ENCODE measurements around the gene RGS4. TPM values are rescaled to one million over a fixed set of nuclear protein-coding genes. Genes with fewer than 3 reads are reported as not detected.

Gene RGS4
- total RNA-seq, 1 donor from 2014 or later, result 121 TPM

- no peak overlapping the region for H3K4me3 Mint-ChIP-seq (ENCODE audit: unreplicated experiment)
- no peaks in the 10 kb centered on the region for H3K27me3 Mint-ChIP-seq (ENCODE audit: unreplicated experiment)
- H3K27ac Mint-ChIP-seq (ENCODE audit: unreplicated experiment), result no peak overlapping the region
- no peaks in the 10 kb centered on the region for H3K36me3 Mint-ChIP-seq (ENCODE audit: unreplicated experiment)
- H3K9me3 Mint-ChIP-seq (ENCODE audit: unreplicated experiment), result no peaks in the 10 kb centered on the region
- peaks cover 15% of the 10 kb centered on the region for H3K4me1 Mint-ChIP-seq (ENCODE audit: unreplicated experiment)
- TF ChIP-seq CTCF (IDR thresholded peaks at IDR 0.05), result no peak
- DNase-seq (ENCODE audit: extremely low spot score, unreplicated experiment), result no peak
These were observed 25.4 kb downstream of the RGS4 start for GRCh38 chr1:163094589-163094988.

DNA sequence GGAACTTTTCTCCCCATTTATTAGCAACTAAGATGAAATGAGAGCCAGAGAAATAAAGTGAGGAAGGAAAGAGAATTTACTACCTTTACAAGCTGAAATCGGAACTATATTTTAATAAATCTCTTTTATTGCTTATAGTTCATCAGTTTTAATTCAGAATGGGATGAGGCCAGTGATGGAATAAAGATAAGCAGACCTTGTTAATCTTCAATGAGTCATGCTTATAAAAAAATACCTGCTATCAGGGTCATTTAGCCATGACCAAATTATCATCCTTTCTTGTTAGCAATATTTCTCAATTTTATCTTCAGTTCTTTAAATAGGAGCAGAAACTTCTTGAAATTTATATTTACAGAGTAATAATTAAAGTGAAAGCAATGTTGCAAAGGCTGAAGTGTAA lies 26.1 kb downstream of the RGS4 start:
- H3K4me1 Mint-ChIP-seq (ENCODE audit: unreplicated experiment), result peaks cover 15% of the 10 kb centered on the region

GRCh38 chr1:163102590-163102989 lies 33.4 kb downstream of the RGS4 start:
- Mint-ChIP-seq H3K36me3 (ENCODE audit: unreplicated experiment) (no peaks in the 10 kb centered on the region), H3K4me1 (ENCODE audit: unreplicated experiment) (peaks cover 39% of the 10 kb centered on the region), H3K27ac (ENCODE audit: unreplicated experiment) (no peak overlapping the region), H3K9me3 (ENCODE audit: unreplicated experiment) (no peaks in the 10 kb centered on the region), H3K27me3 (ENCODE audit: unreplicated experiment) (no peaks in the 10 kb centered on the region), H3K4me3 (ENCODE audit: unreplicated experiment) (no peak overlapping the region)
- no peak for DNase-seq (ENCODE audit: extremely low spot score, unreplicated experiment)
- no peak for TF ChIP-seq CTCF (IDR thresholded peaks at IDR 0.05)

More for the DNA sequence above, 26.1 kb downstream of the RGS4 start:
- no peaks in the 10 kb centered on the region for H3K27me3 Mint-ChIP-seq (ENCODE audit: unreplicated experiment)
- H3K27ac Mint-ChIP-seq (ENCODE audit: unreplicated experiment), result no peak overlapping the region
- no peaks in the 10 kb centered on the region for H3K9me3 Mint-ChIP-seq (ENCODE audit: unreplicated experiment)
- H3K4me3 Mint-ChIP-seq (ENCODE audit: unreplicated experiment), result no peak overlapping the region
- no peak for TF ChIP-seq CTCF (IDR thresholded peaks at IDR 0.05)
- H3K36me3 Mint-ChIP-seq (ENCODE audit: unreplicated experiment), result no peaks in the 10 kb centered on the region
- no peak for DNase-seq (ENCODE audit: extremely low spot score, unreplicated experiment)

GRCh38 chr1:163104385-163105099 lies 35.4 kb downstream of the RGS4 start:
- H3K4me1 Mint-ChIP-seq (ENCODE audit: unreplicated experiment), result peaks cover 39% of the 10 kb centered on the region
- no peak for DNase-seq (ENCODE audit: extremely low spot score, unreplicated experiment)
- no peaks in the 10 kb centered on the region for H3K27me3 Mint-ChIP-seq (ENCODE audit: unreplicated experiment)
- H3K27ac Mint-ChIP-seq (ENCODE audit: unreplicated experiment), result peak overlapping the region; percentile 70
- no peaks in the 10 kb centered on the region for H3K36me3 Mint-ChIP-seq (ENCODE audit: unreplicated experiment)
- H3K4me3 Mint-ChIP-seq (ENCODE audit: unreplicated experiment), result no peak overlapping the region
- H3K9me3 Mint-ChIP-seq (ENCODE audit: unreplicated experiment), result no peaks in the 10 kb centered on the region
- TF ChIP-seq CTCF (IDR thresholded peaks at IDR 0.05), result no peak

- TF ChIP-seq CTCF (IDR thresholded peaks at IDR 0.05), result no peak
- Mint-ChIP-seq H3K4me3 (ENCODE audit: unreplicated experiment) (no peak overlapping the region), H3K36me3 (ENCODE audit: unreplicated experiment) (no peaks in the 10 kb centered on the region), H3K9me3 (ENCODE audit: unreplicated experiment) (no peaks in the 10 kb centered on the region), H3K27me3 (ENCODE audit: unreplicated experiment) (no peaks in the 10 kb centered on the region), H3K27ac (ENCODE audit: unreplicated experiment) (no peak overlapping the region), H3K4me1 (ENCODE audit: unreplicated experiment) (peaks cover 39% of the 10 kb centered on the region)
- no peak for DNase-seq (ENCODE audit: extremely low spot score, unreplicated experiment)
These were observed 37.3 kb downstream of the RGS4 start for GRCh38 chr1:163106364-163106987.
